A673 (cell line): ENCODE results near the gene PSMA5. TPM values are rescaled to one million over a fixed set of nuclear protein-coding genes. Genes with fewer than 3 reads are reported as not detected.

Experiments used
- BruUV-seq: library from RNA; stranded (reverse); fragments of 400-500 nt; replicated peaks from 2 replicates; lab custom pipeline; 2021; lab: Mats Ljungman, UMichigan
- CTCF ChIA-PET: fragments of 300-600 bp; sonication (Branson Sonifier 250); formaldehyde crosslinking; loops from one replicate; lab custom pipeline; 2022; ENCODE audit warnings: antibody characterized with exemption; lab: Charles Lee
- POLR2A ChIA-PET: fragments of 300-600 bp; sonication (Branson Sonifier 250); formaldehyde crosslinking; loops from one replicate; lab custom pipeline; 2022; ENCODE audit warnings: antibody characterized with exemption; ENCODE audit not compliant: low non-redundant PET; lab: Charles Lee
- DNase-seq: peaks from one replicate; pipeline ENCODE4 v3.0.0-alpha.2; 2015; ENCODE audit warnings: low spot score
- H3K27ac ChIP-seq: fragments of 200-600 bp; sonication (generic); 2 replicates; pipeline ENCODE4 v1.5.1; 2016; ENCODE audit warnings: mixed run types, low read depth, mild to moderate bottlenecking, mixed read lengths, antibody characterized with exemption, low read length; ENCODE audit not compliant: poor library complexity, severe bottlenecking
- H3K27me3 ChIP-seq: fragments of 200-600 bp; sonication (generic); replicated peaks from 2 replicates; pipeline ENCODE4 v1.6.1; 2017; ENCODE audit warnings: mixed run types, low read depth, mild to moderate bottlenecking, mixed read lengths, antibody characterized with exemption, low read length; ENCODE audit not compliant: insufficient read depth, poor library complexity
- H3K36me3 ChIP-seq: fragments of 200-600 bp; sonication (generic); 2 replicates; pipeline ENCODE4 v1.6.1; 2016; ENCODE audit warnings: mixed run types, mild to moderate bottlenecking, mixed read lengths, antibody characterized with exemption, low read length; ENCODE audit not compliant: insufficient read depth, poor library complexity, severe bottlenecking
- H3K4me1 ChIP-seq: fragments of 200-600 bp; sonication (generic); 2 replicates; pipeline ENCODE4 v1.6.1; 2017; ENCODE audit warnings: mixed run types, mild to moderate bottlenecking, mixed read lengths, antibody characterized with exemption, low read length; ENCODE audit not compliant: insufficient read depth, poor library complexity, severe bottlenecking
- H3K4me3 ChIP-seq: fragments of 200-600 bp; sonication (generic); 2 replicates; pipeline ENCODE4 v1.5.1; 2016; ENCODE audit warnings: low read depth, mixed run types, mild to moderate bottlenecking, mixed read lengths, low read length; ENCODE audit not compliant: poor library complexity, severe bottlenecking
- H3K9me3 ChIP-seq: fragments of 200-600 bp; sonication (generic); 2 replicates; pipeline ENCODE4 v1.6.1; 2016; ENCODE audit warnings: mixed run types, low read depth, mild to moderate bottlenecking, mixed read lengths, antibody characterized with exemption, low read length; ENCODE audit not compliant: poor library complexity, severe bottlenecking
- CTCF ChIP-seq: fragments of 300-800, 200-600 bp; sonication (generic); conservative IDR thresholded peaks from 2 replicates; pipeline ENCODE4 v1.5.1; 2017; ENCODE audit warnings: low read depth, mild to moderate bottlenecking, antibody characterized with exemption, low read length, moderate library complexity, mixed read lengths
- EZH2 ChIP-seq: fragments of 200-600 bp; sonication (generic); IDR thresholded peaks from 2 replicates; pipeline ENCODE4 v1.6.1; 2017; ENCODE audit warnings: borderline replicate concordance, low read depth, mild to moderate bottlenecking, mixed read lengths, antibody characterized with exemption, low read length; ENCODE audit not compliant: poor library complexity, severe bottlenecking
- intact Hi-C: fragments of 100-400 bp; cut with micrococcal nuclease; formaldehyde crosslinking; loops from one replicate; pipeline ENCODE4 v1.10.0; 2022; ENCODE audit not compliant: unreplicated experiment
- total RNA-seq: library from RNA; stranded (reverse); gene quantifications from 2 replicates; pipeline ENCODE4 v1.2.3, GENCODE V29; 2021

PSMA5 gene
- total RNA-seq, 1 experiment from 2014 or later, result 201 TPM

GRCh38 chr1:109470245-109470644 lies 44.0 kb upstream of the PSMA5 start:
- no peak overlapping the region for H3K27ac ChIP-seq
- no peaks in the 10 kb centered on the region for H3K9me3 ChIP-seq
- ChIA-PET POLR2A (no interaction called here), CTCF (no interaction called here)
- no peak for DNase-seq
- no peak for TF ChIP-seq CTCF
- no peak for TF ChIP-seq EZH2
- no peaks in the 10 kb centered on the region for H3K36me3 ChIP-seq
- intact Hi-C loops, result no loop called here
- H3K4me3 ChIP-seq, result no peak overlapping the region
- peaks cover 15% of the 10 kb centered on the region for H3K4me1 ChIP-seq
- BruUV-seq, result no TSS peak
- peaks cover 88% of the 10 kb centered on the region for H3K27me3 ChIP-seq

- H3K9me3 ChIP-seq, result no peaks in the 10 kb centered on the region
- no TSS peak for BruUV-seq
- POLR2A ChIA-PET, result no interaction called here
- H3K27ac ChIP-seq, result no peak overlapping the region
- H3K36me3 ChIP-seq, result no peaks in the 10 kb centered on the region
- no peak overlapping the region for H3K4me3 ChIP-seq
- DNase-seq, result no peak
- intact Hi-C loops, result no loop called here
- peaks cover 93% of the 10 kb centered on the region for H3K27me3 ChIP-seq
- TF ChIP-seq EZH2 (no peak), CTCF (no peak)
- H3K4me1 ChIP-seq, result peaks cover 18% of the 10 kb centered on the region
- CTCF ChIA-PET, result no interaction called here
These were observed 42.7 kb upstream of the PSMA5 start for GRCh38 chr1:109468903-109469302.

GRCh38 chr1:109468061-109468460 lies 41.8 kb upstream of the PSMA5 start:
- DNase-seq, result no peak
- H3K27ac ChIP-seq, result no peak overlapping the region
- CTCF ChIA-PET, result no interaction called here
- H3K4me3 ChIP-seq, result no peak overlapping the region
- peaks cover 97% of the 10 kb centered on the region for H3K27me3 ChIP-seq
- H3K9me3 ChIP-seq, result no peaks in the 10 kb centered on the region
- BruUV-seq, result no TSS peak
- no peaks in the 10 kb centered on the region for H3K36me3 ChIP-seq
- H3K4me1 ChIP-seq, result peaks cover 18% of the 10 kb centered on the region
- intact Hi-C loops, result no loop called here
- POLR2A ChIA-PET, result no interaction called here
- TF ChIP-seq EZH2 (no peak), CTCF (no peak)
